Stimulated activated CD8-positive, alpha-beta memory T cell treated with anti-CD3 and anti-CD28 coated beads, Interleukin-7, amount 100 ng/mL, for 4 hours (primary cell): ENCODE data around the gene RAB7B.

Experiments
- DNase-seq, 2 donors: peaks; one replicate each; pipeline ENCODE4 v3.0.0-alpha.2; 2020; ENCODE audit warnings: low read depth in 2 of 2

RAB7B gene

DNA sequence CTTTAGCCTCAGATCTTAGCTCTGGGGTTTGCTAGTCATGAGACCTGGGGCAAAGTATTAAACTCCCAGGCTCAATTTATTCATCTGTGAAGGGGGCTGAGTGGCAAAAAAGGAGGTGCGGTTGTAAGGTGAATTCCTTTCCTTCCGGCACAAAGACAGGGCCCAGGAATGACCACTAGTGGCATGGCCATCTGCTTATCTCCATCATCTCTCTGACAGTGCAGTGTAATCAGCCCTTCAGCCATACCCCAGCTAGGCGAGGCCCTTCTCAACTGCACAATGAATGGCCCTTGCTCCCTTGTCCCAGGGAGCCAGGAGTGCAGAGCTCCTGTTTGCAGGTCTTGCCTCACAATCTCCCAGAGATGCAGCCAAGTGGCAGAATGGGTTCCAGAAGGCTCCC, 54.3 kb downstream of the RAB7B start:
- no peak for DNase-seq

DNA sequence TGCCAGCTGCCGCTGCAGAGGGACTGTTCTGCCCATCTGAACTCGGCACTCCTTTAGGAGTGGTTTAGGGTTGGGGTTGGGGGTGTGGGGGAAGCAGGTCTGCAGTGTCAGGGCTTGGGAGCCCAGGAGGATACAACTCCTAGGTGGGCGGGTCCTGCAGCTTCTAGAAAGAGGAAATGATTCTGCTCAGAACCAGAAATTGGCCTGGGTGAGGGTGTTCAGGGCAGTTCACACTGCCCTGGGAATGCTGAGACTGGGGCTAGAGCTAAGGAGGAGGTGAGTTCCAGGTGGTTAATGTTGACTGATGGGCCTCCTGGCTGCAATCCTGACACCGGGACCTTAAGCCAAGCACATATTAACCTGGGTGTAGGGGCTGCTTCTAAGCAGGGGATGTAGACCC, 55.2 kb downstream of the RAB7B start:
- DNase-seq: no peak

DNA sequence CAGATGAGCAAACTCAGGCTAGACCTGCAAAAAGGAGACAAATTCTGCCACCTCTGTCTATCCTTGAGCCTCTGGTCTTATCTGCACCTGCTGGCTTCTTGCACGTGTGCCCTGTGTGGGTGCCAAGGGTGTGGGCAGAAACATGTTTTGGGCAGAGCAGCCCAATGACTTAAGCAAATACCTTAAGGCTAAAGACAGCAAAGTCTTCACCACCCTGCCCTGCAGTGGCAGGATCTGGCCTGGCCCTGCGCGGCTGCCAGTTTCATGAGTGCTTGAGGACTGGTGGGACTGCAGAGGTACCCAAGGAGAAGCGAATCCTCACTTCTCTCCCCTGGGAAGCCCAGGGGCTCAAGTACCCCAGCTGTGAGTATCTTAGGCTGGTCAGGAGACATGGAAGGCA, 56.2 kb downstream of the RAB7B start:
- no peak for DNase-seq

DNA sequence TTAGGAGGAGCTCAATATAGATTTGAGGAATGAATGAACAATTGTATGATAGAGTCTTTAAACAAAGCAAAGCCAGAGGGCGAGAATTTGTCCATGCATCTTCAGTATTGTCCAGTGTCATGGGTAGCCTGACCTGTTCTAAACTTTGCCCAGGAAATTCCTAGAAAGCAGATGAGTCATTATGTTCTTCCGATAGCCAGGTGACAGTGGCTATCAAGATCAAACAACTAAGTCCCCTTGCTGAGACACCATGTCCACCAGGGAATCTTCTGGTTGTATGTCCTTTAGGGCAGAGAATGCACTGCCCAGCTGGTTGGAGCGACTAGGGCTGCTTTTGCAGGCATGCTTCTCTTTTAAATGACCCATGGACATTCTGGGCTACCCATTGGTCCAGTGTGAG, 58.1 kb downstream of the RAB7B start:
- DNase-seq: no peak

DNA sequence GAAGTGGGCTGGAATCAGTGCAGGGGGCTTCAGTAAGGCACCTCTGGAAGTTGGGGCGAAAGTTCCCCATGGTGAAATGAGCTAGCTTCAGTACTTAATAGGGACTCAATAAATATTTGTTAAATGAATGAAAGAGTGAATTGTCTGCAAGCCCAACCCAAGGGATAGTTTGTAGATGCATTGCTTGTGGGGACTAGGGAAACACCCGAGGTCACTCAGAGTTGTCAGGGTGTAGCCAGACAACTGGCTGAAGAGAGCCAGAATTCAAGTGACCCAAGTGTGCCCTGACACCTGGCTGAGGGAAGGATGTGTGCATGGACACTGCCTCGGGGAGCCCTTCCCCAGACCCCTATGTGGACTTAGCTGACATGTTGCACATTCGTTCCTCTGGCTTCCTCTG, 58.7 kb downstream of the RAB7B start:
- DNase-seq: no peak

DNA sequence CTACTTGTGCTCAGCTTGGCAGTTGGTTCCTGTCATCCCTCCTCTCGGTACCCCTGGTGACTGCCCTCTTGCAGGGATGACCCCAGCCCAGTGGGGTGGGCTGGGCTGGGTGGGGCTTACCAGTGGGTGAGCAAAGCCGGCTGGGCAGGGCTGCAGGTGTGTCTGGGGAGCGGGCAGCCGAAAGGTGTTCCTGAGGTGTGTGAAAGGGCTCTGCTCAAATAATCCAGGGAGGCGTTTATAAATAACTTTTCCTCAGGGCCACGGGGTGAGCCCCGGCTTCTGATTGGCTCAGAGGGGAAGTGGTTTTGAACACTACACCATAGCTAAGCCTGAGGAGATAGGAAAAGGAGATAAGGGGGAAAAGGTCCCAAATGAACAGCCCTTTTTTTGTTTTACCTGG, 60.0 kb downstream of the RAB7B start, which contains the start of gene SLC26A9:
SLC26A9 (minus strand) TSS at position 212 of the 400 bp plus-strand sequence. CDS start 7,636 bp downstream, outside the sequence.
- no peak for DNase-seq

DNA sequence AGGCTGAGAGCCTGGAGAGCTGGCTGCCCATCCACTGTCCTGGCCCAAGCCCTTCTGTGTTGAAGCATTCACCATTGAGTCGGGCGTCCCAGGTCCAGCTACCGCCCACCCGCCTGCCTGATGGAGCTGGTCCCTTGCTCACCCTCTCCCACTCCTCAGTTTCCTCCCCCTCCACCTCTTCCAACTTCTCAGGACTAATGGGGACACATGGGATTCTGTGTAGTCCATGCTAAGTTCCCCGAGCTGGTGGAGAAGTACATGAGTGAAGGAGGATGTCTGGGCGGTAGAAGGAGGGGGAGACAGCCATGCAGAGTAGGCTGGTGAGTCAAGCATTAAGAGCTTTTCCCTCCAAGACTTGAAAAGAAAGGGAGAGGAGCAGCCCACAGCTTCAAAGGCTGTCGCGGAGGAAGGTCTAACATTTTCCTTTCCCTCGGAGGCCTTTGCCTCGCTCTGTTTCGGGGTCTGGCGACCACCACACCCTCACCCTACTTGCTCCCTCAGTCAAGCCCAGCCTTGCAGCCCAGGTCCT, 60.5 kb downstream of the RAB7B start:
- no peak for DNase-seq

DNA sequence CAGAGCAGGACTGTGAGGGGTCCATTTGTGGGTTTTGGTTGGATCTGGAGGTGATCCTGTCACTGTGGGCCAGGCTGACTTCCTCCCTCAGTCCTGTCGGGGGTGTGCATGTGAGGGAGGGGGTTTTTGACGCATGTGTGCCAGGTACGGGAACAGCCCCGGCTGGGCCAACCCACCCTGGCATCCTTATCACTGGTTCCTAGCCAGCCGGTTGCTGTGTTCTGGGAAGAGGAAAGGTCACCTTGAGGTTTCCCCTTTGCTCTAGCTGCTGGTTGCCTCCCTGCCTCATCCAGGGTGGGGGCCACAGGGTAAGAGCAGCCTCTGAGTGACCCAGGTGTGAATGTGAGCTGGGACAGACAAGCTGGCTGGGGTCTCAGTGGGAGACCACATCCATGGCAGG, 62.5 kb downstream of the RAB7B start:
- DNase-seq: no peak

DNA sequence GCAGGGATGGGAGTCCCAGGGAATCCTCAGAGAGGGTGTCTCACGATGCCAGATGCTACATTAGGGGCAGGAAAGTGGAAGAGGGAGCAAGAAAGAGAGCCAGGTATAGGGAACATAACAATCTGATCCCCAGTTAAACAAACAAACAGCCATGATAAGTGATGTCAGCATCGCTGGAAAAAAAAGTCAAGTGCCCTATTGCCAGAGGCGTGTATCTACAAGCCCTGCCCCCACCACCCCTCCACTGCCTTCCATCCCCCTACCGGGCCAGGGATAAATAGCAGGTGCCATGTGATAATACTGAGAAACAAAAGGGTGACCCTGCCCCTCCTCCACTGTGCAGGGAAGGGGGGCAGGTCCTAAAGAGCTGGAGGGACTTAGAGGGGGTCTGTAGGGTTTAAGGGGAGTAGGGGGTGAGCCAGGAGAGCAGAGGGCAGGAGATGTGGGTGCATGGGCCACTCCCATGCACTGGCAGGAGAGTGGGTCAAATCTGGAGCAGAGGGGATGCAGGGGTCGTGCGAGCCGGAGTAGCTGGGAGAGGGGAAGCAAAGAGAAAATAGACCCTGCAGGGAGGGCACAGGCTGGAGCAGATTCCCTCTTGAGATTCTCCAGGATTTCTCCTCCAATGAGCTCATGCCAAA, 63.4 kb downstream of the RAB7B start:
- no peak for DNase-seq

DNA sequence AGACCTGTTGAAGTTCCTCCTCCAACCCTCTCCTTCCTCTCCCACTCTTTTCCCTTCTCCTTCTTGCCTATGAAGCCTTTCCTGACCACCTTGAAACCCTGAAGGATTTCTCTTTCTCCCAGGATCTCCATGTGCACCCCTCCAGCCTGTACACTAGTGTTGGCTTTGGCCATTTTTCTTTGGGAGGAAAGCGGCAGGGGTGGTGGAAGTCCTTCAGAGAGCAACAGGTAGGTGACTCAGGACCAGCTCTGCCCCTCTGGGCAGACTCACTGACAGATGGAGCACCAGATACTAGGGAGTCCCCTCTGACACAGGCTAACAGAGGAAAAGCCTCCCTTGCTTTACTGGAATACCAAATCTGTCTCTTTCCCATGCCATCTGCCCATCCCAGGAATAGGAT, 64.5 kb downstream of the RAB7B start:
- no peak for DNase-seq

DNA sequence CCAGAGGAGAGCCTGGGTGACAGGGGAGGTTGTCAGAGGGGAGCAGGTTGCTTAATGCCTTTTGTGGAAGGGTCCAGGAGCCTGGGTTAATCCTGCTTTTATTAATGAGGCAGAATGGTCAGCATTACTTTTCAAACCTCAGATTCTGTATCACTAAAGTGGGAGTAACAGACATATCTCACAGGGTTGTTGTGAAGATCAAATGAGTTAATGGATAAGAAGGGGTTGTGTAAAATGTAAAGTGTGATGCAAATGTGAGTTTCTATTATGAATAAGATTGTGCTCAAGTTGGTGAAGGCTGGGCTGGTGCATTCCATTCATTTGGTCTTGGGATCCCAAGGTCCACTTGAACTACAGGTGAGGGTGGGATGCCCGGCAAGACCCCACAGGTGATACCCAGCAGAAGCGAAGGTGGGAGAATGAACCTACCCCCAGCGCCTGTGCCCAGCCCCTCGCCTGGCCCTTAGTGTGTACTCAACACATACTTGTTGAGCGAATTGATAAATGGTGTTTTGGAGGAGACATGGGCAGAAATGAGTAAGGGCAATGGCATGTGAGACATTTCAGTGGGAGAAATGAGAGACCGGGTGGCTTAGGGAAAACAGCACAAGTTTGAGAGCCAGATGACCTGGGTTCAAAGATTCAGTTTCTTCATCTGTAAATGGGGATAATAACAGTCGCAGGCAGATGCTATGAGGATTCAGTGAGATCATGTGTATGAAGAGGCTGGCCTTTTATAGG, 66.2 kb downstream of the RAB7B start:
- DNase-seq: no peak

DNA sequence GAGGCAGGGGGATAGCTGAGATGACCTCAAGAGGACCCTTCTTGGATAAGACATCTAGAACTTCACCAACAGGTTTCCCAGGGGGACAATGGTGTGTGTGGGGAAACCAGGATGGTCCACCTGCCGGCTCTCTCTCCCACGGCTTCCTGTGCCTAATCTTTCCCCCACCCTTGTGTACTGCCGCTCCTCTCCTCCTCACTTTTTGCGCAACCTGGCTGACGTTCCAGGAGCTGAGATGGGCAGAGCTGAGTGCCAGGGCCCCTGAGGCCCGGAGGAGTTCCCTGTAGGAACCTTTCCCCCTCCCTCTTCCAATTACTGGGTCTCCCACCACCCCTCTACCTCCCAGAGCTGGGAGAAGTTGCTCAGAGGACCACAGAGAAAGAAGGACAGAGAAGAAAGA, 66.9 kb downstream of the RAB7B start:
- DNase-seq: no peak

DNA sequence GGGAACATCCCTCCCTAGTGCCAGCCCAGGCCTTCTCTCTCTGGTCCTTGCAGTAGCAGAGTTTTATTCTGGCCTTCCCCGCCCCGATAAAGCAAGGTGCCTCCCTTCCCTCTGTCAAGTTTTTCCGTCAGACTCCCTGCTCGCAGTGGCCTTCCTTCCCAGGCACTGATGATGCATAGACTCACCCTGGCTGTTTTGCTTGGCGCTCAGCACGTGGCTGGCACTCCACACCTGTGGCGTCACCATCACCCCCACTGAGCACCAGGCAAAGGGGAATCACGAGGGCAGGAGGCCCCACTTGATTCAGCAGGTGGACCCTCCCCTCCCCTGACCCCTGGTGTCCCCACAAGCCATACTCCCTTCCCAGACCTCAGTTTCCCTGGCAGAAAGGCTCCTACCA, 67.3 kb downstream of the RAB7B start:
- DNase-seq: no peak

DNA sequence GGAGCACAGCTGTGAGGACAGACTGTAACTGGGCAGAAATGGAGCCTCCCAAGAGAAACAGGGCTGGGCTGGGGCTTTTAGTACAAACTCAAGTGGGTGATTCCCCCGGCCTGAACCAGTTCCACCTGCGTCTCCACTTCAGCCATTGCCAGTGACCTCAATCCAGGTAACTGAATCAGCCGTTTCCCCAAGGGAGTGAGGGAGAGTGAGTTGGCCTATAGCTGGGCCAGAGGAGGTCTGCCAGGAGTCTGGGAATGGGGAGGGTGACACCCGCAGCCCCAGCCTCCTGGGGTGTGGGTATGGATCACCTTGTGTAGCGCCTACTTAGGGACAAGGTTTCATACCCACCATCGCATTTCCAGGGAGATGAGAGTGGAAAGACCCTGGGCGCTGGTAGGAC, 68.4 kb downstream of the RAB7B start:
- DNase-seq: no peak

DNA sequence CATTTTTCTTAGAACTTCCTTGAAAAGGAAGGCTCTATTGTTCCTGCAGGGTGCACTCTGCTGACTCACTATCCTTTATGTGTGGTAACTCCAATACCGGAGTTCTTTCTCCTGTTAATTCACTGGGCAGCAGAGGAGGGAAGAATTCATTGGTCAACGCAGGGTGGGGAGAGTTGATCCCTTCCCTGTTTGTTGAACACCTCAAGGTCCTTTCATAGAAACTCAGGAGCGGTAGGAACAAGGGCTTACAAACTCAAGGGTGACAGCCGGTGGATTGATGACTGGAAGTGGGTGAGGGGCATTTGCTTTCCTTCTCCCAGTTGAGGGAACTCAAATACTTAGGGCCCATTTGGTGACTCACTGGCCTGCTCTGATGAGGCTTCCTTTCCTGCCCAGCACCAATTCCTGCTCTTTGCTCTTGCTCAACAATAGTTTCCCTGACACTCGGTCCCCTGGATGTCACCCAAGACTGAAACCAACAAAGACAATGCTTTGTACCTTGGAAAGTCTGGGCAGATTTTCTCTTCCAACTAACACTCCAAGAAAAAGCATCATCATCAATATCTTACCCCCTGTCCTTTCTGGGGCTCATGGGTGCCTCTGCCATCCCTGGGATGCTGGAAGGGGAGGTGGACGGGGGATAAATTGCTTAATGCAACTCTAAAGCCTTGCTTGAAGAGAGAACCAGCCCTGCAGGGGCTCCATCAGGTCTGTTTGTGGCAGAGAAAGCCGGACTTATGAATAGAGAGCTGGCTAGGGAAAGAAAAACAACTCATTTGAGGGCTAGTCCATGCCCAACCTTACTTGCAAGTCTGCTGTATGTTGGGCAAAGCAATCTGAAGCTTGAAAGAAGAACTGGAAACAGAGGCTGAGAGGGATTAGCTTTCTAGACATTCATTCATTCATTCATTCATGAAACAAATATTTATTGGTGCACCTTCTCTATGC, 69.2 kb downstream of the RAB7B start:
- DNase-seq: no peak

DNA sequence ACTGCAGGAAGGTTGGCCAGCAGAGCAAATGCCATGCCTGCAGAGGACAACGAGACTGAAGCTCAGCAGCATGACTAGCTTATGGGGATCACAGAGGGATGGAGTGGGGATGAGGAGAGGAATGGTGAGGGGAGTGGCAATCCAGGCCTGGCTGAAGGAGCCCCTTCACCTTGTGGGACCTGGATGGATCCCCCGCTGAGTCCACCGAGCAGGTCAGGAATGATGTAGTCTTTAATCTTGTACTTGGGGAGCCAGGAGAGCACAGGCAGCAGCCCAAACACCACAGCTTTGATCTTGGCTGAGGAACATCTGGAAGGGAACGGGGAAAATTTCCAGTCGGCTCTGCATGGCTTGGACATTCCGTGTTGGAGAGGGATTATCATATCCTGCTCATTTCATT, 70.4 kb downstream of the RAB7B start:
- DNase-seq: no peak

DNA sequence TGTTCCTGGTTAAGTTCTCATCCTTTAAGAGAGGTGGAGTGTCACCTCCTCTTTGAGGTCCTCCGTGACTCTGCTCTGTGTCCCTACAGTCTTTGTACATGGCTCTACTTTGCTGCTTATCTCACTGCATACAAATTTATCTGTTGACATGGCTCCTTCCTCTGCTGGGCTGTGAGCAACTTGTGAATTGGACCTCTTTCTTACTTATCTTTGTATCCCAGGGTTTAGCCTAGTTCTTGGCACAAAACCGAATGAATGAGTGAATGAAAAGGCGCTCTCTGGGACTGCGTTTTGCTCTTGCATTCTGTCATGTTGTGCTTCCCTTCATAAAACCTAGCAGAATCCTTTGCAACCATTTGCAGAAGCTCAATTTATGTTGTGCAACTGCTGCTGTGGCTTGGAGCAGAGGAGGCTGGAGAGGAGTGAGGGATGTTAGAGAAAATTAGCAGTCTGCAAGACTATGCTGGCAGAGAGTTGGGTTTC, 72.4 kb downstream of the RAB7B start:
- DNase-seq: no peak

DNA sequence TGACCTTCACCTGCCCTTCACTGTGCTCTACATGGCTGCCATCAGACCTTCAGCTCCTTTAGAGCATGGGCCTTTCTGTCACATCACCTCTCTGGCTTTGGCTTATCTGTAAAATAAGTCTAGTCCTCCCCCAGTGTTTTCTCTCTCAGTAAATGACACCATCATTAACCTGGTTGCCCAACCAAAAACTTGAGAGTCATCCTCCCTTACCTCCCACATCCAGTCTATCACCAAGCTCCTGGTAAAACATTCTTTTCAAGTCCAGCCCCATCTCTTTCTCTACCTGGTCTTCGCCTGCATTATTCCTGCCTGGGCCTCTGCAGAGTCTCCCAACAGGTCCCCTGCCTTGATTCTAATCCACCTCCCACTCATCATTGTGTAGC, 73.0 kb downstream of the RAB7B start:
- DNase-seq: no peak

DNA sequence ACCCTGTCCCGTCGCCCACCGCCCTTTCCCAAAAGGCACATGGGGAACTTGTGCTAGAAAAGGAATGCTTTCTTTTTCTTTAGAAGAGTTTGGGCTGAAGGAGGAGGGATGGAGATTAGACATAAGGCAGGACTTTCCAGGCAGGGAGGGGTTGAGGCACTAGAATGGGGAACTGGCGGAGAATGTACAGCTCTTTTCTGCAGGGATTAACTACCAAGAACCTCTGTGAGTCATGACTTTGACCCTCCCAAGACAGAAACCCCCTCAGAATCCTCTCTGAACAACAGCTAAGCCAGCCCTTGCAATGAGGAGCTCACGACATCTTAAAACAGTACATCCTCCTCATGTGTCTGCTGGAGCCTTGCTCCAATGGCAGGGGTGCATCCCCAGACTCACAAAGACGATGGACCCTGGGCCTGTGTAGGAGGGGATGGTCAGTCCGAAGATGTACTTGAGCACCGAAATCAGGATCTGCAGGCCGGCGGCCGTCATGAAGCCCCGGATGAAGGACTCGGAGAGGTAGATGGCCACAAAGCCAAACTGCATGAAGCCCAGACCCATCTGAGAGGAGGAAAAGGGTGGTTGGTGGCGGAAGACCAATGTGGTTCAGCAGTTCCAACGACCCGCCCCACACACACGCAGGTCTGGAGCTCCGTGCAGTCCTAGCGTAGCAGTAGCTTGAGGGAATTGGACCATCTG, 73.5 kb downstream of the RAB7B start:
- DNase-seq: no peak

DNA sequence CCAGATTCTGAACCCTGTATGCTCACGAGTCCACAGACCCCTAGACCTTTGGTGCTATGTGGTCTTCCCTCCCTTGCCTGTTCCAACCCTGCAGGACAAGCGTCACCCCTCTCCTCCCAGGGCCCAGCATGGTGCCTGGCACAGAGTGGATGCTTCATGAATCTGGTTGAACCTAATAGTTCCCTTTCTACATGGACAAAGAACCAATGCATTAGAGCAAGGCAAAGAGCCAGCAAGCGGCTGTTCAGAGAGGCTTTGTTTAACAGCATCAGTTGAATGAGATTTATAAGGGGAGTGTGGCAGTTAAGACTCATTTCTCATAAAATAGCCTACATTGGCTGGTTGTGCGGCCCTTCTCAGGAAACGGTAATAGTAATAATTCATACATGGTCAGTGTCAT, 74.9 kb downstream of the RAB7B start:
- DNase-seq: no peak

DNA sequence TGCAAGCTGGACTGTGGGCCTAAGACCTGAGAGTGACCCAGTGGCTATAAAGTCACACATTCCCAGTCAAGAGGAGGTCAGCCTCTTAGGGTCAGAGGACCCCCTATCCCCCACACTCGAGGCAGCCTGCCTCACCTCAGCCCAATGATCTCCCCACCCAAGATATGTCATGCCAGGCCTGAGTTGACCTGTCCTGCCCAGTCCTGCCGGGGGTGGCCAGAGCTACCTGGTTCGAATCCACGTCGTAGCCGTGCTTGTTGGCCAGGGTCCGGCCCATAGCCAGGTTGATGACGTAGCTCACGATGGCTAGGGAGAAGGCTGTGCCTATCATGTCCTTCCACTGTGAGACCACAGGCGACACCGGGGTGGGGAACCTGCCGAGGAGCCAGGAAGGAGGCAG, 75.5 kb downstream of the RAB7B start:
- no peak for DNase-seq

DNA sequence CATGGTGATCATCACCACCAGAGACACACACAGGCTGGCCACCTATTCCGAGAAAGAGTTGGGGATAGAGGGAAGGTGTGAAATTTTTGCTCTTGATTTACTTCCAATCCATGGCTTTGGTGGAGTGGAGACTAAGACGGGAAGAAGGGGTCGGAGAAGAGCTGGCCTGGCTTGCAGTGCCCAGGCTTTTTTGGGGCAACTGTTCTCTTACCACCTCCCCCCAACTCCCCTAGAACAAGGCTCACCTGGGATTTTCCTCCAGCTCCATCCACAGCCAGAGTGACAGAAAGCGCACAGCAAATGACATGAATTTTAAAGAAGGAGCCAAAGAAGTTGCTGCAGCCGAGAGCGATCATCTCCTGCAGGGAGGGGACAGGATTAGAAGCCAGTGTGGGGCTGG, 75.9 kb downstream of the RAB7B start:
- no peak for DNase-seq
